GM12801 (cell line): Measurements from ENCODE around the gene OLFM1.

Experiments used
- TF ChIP-seq, protein P1 (sequence below): IDR thresholded peaks from one replicate; pipeline ENCODE4 v1.5.1; 2011; ENCODE audit warnings: control low read depth; ENCODE audit not compliant: insufficient read length; ENCODE audit errors: extremely low read depth

Gene OLFM1

DNA sequence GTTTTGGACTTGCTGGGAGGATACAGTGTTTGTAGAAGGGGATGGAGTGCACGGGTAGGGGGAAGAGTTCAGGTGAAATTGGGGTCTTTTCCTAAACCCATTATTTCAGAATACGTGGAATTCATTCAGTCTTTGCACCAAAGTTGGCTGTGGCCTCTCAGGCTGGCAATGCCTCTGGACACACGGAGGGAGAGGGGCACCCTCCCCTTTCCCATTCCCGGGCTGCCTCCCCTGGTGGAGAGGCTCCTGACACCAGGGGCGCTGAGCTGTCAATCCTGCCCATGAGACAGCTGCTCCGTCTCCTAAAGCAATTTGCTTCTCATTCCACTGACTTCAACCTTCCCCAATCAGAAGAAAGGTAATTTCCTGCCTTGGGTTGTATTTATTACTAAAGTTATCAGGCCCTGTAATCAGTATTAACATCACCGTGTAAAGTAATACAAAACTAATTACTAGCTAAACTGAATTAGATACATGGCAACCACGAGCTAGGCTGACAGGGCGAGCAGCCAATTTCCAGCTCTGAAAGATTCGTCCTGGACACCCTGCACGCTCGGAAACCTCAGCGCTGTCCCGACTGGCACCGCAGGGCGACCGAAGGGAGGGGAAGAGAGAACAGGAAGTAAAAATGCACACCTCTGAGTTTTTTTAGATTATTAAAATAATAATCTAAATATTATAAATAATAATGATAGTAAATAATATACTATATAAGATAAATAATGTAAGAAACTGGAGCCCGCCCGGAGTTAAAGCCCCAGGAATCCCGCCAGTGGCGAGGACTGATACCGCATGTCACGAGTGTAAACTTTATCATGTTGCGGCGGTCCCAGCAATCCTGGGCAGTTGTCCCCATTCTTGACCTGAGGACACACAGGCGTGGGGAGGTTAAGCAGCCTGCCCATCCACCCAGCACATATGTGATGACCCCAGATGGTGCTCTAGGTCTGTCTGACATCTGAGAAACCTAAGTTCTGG is 6.9 kb upstream of the OLFM1 start:
- TF ChIP-seq, protein P1, sequence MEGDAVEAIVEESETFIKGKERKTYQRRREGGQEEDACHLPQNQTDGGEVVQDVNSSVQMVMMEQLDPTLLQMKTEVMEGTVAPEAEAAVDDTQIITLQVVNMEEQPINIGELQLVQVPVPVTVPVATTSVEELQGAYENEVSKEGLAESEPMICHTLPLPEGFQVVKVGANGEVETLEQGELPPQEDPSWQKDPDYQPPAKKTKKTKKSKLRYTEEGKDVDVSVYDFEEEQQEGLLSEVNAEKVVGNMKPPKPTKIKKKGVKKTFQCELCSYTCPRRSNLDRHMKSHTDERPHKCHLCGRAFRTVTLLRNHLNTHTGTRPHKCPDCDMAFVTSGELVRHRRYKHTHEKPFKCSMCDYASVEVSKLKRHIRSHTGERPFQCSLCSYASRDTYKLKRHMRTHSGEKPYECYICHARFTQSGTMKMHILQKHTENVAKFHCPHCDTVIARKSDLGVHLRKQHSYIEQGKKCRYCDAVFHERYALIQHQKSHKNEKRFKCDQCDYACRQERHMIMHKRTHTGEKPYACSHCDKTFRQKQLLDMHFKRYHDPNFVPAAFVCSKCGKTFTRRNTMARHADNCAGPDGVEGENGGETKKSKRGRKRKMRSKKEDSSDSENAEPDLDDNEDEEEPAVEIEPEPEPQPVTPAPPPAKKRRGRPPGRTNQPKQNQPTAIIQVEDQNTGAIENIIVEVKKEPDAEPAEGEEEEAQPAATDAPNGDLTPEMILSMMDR = no peak

- TF ChIP-seq, protein P1 = no peak
Observed at GRCh38 chr9:135081264-135081660, 6.2 kb upstream of the OLFM1 start.

- TF ChIP-seq, protein P1 = no peak
Observed at GRCh38 chr9:135081731-135082130, 5.7 kb upstream of the OLFM1 start.

DNA sequence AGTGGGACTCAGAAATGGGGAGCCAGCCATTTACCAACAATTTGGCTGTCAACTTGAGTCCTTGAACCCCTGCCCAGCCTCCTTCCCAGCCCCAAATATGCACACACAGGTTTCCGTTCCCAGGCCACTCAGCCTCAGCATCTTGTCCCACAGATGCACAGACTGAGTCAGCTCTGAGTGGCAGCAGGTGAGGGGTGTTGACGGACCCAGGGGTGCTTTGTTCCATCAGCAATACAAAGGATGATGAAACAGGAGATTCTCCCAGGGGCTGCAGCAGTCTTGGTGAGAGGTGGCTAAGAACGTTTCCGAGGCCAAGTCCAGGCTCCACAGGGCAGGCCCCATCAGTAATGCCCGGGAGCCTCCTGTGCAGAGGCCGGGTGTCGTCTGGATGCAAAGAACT is 4.9 kb upstream of the OLFM1 start:
- TF ChIP-seq, protein P1 = no peak

DNA sequence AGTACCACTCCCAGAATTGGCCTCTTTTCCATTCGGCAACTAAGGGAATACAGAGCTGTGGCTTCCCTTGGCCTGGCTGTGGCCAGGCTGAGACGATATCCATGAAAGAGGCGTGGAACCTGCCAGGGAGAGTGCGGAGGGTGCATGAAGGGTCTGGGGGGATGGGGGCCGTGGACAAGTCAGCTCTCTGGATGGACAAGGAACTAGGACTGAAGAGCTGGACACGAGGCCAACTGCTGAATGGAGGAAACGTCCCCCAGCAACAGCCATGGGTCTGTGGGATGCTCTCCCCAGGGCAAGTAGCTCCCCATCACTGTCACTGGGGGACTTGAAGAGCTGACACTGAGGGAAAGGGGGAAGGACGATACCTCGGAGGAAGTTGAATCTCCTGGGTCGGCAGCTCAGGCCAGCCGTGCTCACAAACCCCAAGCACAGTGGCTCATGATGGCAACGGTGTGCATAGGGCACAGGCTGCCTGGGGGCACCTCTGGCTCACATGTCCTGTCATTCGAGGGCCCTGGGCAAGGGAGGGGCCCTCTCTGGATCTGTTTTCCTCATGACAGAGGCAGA is 4.1 kb upstream of the OLFM1 start:
- TF ChIP-seq, protein P1 = no peak

- TF ChIP-seq, protein P1 = no peak
Observed at GRCh38 chr9:135083831-135084230, 3.6 kb upstream of the OLFM1 start.

- TF ChIP-seq, protein P1 = no peak
Observed at GRCh38 chr9:135084262-135084661, 3.2 kb upstream of the OLFM1 start.
